GM12891 (cell line): ENCODE results near the gene TACC2.

Experiments used
- DNase-seq: peaks from one replicate; pipeline ENCODE4 v3.0.0; 2011; ENCODE audit warnings: low spot score; ENCODE audit not compliant: insufficient read length
- FAIRE-seq: peaks from 2 replicates; lab custom pipeline; 2011; peaks lifted over from hg19 to GRCh38; lab: Jason Lieb, UNC
- PAX5 ChIP-seq: IDR thresholded peaks from 2 replicates; pipeline ENCODE4 v1.6.1; 2011; ENCODE audit warnings: low read length, moderate library complexity, mild to moderate bottlenecking; ENCODE audit not compliant: insufficient read depth, severe bottlenecking
- POLR2A ChIP-seq: IDR thresholded peaks from 2 replicates; pipeline ENCODE4 v1.6.1; 2011; ENCODE audit warnings: low read depth, low read length, control low read depth
- POLR2AphosphoS5 ChIP-seq: IDR thresholded peaks from 2 replicates; pipeline ENCODE4 v1.6.1; 2011; ENCODE audit warnings: low read depth, low read length, control low read depth
- POU2F2 ChIP-seq: IDR thresholded peaks from 2 replicates; pipeline ENCODE4 v1.6.1; 2011; ENCODE audit warnings: low read depth, mild to moderate bottlenecking, control low read depth, low read length, moderate library complexity
- SPI1 ChIP-seq: IDR thresholded peaks from 2 replicates; pipeline ENCODE4 v1.6.1; 2011; ENCODE audit warnings: low read depth, low read length, control low read depth
- TAF1 ChIP-seq: IDR thresholded peaks from 2 replicates; pipeline ENCODE4 v1.6.1; 2011; ENCODE audit warnings: low read depth, low read length, control low read depth

Gene TACC2

DNA sequence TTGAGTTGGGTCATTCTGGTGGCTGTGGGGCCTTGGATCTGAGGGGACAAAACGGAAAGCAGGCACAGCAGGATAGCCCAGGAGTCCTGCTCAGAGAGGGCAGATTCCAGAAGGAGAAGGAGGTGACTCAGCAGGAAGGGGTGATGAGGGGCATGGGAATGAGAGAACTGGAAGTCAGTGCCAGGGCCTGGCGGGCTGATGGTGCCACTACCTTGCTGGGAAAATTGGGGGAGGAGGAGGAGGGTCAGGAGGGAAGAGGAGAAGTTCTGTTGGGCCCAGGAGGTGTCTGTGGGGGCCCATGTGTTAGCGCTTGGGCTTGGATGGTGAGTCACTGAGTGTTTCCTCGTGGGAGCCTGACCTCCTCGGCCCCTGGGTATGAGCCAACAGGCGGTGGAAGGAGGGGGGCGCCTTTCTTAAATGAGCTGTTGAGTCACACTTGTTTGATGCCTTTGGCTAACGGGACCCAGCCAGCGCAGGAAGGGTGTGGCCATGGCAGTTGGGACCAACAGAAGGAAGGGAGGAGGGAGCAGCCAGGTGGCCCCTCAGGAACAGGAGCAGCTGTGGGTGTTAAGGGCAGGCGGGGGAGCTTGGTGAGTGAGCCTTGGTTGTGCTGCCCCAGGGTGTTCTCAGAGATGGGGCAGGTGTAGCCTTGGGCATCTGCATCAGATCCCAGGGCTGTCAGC lies 152.1 kb downstream of the TACC2 start:
- FAIRE-seq (no peak), DNase-seq (no peak)
- TF ChIP-seq POLR2A (no peak), POU2F2 (no peak), TAF1 (no peak), POLR2AphosphoS5 (no peak), PAX5 (no peak), SPI1 (no peak)

DNA sequence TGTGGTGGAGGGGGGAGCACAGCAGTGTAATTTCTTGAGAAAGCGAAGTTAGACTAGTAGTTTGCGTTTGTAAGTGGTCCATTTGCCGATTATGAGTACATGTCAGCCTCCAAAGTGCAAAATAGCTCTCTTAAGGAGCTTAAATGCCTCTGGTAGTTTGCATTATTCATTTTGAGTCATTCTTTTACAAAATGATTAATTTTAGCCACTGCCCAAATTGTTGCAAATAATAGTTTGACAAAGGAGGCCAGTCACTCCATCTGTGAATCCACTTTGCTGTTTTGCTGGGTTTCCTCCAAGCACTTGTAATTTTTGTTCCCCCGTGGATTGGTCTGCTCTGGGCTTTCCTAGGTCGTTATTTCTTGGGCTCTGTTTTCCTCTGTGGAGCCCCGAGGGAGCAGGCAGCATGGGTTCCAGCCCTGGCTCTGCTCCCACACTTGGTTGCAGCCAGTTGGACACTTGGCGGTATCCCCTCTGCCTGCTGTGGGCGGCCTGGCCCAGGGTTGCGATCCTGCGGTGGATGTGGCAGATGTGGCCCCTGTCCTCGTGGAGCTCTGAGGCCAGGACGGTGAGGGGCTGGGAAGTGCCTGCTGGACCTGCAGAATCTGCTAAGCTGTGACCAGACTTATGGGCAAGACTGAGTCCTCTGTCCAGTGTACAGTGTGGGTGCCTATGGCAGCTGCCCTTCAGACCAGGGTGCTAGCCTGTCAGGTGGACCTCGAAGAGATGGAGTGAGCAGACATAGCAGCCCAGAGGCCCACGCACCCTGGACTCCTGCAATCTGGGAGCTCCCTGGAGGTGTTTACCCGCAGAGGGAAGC lies 153.1 kb downstream of the TACC2 start:
- no peak for DNase-seq
- no peak for FAIRE-seq
- TF ChIP-seq TAF1 (no peak), POU2F2 (no peak), SPI1 (no peak), POLR2AphosphoS5 (no peak), POLR2A (no peak), PAX5 (no peak)

DNA sequence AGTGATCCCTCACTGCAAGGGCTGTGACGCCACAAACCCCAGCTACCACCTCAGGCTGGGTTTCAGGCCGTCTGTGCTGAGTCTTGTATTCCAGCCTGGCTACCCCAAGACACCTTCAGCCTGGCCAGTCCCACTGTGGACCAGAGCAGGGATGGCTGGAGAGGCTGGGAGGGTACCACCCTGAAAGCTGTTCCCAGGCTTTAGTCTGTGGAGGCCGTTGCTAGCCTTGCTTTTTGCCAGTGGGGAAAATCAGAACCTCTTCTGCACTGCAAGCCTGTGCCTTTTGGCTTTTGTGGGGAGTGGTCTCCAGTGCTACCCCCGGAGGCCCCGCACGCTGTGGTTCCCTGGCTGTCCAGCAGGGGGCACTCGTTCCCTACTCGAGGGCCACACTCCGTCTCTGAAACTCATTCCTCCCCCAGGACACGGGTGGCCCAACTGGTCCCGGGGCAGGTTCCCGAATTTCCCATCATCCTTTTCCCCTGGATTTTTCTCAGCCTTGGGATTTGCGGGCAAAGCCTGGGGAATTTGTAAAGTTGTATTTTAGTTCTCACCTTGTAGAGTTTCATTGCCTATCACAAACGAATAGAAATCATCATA lies 153.8 kb downstream of the TACC2 start:
- FAIRE-seq (no peak), DNase-seq (peak; percentile 46)
- no peak for TF ChIP-seq POLR2AphosphoS5
- no peak for TF ChIP-seq PAX5
- TF ChIP-seq TAF1: no peak
- no peak for TF ChIP-seq POLR2A
- TF ChIP-seq SPI1: no peak
- no peak for TF ChIP-seq POU2F2

DNA sequence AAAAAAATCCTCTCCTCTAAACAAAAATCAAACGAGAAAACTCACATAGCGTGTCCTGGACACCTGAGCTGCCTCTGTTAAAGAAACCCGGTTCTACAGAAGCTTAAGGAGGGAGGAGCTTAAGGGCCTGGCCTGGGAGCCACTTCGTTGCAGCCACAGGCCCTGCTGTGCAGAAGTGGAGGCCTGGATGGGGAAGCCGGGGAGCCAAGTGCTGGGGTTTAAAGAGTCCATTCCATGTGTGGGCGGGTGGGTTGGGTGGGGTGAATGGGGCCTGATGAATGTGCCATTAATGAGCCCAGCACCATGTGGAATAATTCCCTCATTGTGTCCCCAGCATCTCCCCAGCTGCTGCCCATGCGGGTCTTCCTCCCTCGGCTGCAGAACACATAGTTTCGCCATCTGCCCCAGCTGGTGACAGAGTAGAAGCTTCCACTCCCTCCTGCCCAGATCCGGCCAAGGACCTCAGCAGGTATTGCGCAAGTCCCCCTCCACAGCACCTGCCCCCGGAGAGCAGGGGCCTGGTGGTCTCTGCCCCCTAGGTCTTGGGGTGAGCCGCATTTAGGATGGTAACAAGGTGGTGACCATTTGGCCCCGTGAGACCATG lies 154.4 kb downstream of the TACC2 start:
- no peak for DNase-seq
- no peak for FAIRE-seq
- TF ChIP-seq TAF1 (no peak), POLR2A (no peak), POLR2AphosphoS5 (no peak), SPI1 (no peak), PAX5 (no peak), POU2F2 (no peak)

DNA sequence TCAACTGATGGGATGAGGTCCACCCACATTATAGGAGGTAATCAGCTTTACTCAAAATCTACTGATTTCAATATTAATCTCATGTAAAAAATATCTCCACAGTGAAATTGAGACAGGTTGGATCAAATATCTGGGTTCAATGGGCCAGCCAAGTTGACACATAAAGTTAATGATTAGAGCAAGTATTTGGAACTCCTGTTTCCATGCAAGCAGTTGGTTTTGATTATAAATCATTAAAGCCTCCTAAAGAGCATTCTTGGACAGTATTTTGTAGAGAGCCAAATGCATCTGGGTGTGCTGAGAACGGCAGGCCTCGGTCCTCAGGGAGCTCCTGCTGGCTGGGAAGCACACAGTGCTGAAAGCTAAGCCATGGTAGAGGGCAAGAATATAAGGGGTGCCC lies 155.2 kb downstream of the TACC2 start:
- FAIRE-seq: no peak
- no peak for TF ChIP-seq PAX5
- no peak for TF ChIP-seq POU2F2
- TF ChIP-seq POLR2AphosphoS5: no peak
- TF ChIP-seq TAF1: no peak
- no peak for TF ChIP-seq POLR2A
- no peak for TF ChIP-seq SPI1
- DNase-seq: no peak

DNA sequence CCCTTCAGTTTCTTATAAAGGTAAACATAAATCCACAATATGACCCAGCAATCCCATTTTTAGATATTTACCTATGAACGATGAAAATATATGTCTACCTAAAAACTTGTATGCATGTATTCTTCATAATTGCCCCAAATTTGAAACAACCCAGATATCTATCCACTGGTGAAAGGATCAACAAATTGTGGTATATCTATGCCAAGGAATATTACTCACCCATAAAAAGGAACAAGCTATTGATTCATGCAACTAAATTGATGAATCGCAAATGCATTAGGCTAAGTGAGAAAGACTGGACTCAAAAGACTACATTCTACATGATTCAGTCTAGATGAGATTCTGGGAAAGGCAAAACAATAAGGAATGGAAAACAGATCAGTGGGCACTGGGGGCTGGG lies 156.2 kb downstream of the TACC2 start:
- no peak for TF ChIP-seq PAX5
- no peak for TF ChIP-seq SPI1
- DNase-seq (no peak), FAIRE-seq (no peak)

DNA sequence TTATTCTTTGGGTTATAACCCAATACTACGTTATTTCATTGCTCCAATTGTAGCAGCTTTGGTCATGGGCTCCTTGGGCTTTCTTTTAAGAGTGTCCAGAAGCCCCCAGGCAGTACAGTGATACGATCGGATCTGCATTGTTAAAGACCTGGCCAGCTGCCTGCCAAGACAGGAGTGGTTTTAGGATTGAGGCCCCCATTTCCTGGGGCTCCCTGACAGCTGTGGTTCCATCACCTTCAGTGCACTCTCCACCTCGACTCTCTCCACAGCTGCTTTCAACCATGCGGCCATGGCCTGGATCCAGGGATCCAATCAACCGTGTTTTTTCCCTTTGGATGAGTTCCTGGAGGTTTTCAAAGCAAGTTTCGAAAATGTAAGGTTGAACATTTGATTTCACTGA lies 158.7 kb downstream of the TACC2 start:
- TF ChIP-seq POU2F2: no peak
- no peak for TF ChIP-seq PAX5
- no peak for TF ChIP-seq SPI1
- no peak for TF ChIP-seq TAF1
- no peak for TF ChIP-seq POLR2A
- no peak for TF ChIP-seq POLR2AphosphoS5
- FAIRE-seq (no peak), DNase-seq (no peak)

DNA sequence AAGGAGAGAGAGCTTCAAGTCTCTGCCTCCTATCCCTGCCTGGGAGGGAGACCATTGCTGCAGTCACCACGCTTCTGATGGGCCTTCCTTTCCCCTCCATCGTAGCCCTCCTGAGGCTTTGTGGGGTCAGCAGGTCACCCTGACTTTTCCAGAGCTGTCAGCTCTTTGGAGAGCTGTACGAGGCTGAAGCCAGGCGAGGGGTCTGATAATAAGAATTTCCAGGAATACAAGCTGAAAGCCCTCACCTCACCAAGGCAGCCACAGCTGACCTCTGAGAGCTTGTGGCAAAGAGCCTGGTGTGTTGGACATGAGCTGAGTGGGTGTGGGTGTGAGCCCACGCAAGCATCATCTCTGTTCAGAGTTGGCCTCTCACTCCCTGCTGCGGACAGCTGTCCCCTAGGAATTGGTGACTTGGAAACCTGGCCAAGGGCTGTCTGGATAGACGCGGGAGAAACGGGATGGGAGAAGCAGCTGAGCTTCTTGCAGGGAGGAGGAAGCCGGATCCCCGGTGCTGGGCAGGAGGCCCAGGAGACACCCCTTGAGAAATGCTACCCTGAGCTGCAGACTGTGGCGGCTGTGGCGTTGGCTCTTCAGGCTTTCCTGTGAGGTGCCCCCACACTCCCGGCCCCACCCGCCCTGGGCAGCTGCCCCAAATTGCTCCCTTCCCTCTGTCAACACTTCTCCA lies 160.1 kb downstream of the TACC2 start:
- DNase-seq: no peak
- TF ChIP-seq POU2F2 (no peak), SPI1 (no peak)
- FAIRE-seq: no peak

DNA sequence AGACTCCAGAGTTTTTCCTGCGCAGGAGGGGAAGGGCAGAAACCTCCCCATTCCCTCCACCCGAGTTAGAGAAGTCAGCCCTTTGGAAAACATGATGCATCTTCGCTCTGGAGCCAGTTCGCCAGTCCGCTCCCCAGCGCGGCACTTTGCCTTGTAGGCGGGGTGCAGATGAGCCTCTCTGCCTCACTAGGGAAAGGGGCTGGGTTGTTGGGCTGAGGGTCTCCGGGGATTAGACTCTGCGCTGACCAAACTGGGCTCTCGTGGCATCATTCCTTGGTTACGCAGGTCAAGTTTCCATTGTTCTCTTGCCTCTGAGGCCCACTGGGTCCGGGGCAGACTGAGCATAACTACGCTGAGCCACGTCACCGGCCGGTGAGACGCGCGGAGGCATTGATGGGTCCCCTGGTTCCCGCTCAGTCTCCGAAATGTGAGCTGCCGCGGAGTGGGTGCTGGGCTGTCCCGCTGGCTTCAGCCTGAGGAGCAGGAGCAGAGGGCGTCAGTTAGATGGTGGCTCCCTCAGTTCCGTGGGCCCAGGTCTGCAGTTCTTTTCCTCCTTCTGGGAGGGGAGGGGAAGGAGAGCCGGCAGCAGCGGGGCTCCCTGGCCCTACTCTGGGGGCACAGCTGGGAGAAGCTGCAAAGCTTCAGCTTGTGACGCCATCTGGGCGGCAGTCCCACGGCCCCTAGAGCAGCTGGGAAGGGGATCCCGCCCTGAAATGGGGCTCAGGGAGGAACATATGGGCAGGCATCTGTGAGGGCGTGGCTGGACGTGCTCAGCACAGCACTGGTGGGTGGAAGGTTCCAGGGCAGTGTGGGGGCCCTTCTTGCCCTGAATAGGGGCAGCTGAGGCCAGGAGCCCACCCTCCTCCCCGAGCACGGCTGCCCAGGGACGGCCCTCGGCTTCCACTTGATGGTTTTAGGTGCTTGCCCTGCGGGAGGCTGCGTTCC lies 160.9 kb downstream of the TACC2 start:
- DNase-seq (no peak), FAIRE-seq (no peak)
- TF ChIP-seq POU2F2: no peak

DNA sequence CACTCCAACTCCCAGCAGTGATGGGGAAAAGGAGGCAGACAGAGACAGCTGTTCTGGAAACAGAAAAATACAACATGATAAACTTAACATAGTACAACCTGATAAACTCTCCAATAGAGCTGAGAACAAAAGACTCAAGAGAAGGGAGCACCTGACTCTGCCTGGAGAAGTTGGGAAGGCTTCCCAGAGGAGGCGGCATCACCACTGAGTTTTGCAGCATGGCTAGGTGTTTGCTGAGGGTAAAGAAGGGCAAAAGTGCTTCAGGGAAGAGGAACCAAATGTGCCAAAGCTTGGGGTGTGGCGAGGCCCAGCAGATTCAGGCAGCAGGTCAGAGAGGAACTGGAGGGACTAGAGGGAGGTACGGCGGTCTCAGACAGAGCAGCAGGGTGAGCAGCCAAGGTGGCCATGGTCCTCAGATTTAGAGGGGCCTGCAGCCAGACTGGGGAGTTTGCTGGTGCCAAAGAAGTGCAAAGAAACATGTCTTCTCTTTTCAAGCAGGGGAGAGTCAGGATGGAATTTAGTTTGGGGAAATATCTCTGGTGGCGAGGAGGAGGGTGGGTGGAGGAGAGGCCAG lies 162.2 kb downstream of the TACC2 start:
- no peak for TF ChIP-seq POLR2AphosphoS5
- no peak for TF ChIP-seq TAF1
- TF ChIP-seq PAX5: no peak
- TF ChIP-seq SPI1: no peak
- TF ChIP-seq POLR2A: no peak
- no peak for TF ChIP-seq POU2F2
- FAIRE-seq (no peak), DNase-seq (no peak)
